Endothelial cell of umbilical vein (primary cell): ENCODE results near the gene ZBTB7B. TPM values are rescaled to one million over a fixed set of nuclear protein-coding genes. Genes with fewer than 3 reads are reported as not detected.

Experiments used
- BruUV-seq: library from RNA; stranded (reverse); fragments of 400-500 nt; replicated peaks from 2 replicates; lab custom pipeline; 2021; lab: Mats Ljungman, UMichigan
- CTCF ChIA-PET: fragments of 300-600, 350-600 bp; sonication (Branson Sonifier 250); formaldehyde crosslinking; loops from one replicate; lab custom pipeline; 2021; ENCODE audit warnings: antibody characterized with exemption, inconsistent platforms; lab: Charles Lee
- POLR2A ChIA-PET: fragments of 300-600, 350-600 bp; sonication (Branson Sonifier 250); formaldehyde crosslinking; loops from one replicate; lab custom pipeline; 2021; ENCODE audit warnings: antibody characterized with exemption, inconsistent platforms; lab: Charles Lee
- DNase-seq: peaks from one replicate; pipeline ENCODE4 v3.0.0-alpha.2; 2011; ENCODE audit warnings: low read depth, low spot score
- FAIRE-seq: peaks from 2 replicates; lab custom pipeline; 2011; peaks lifted over from hg19 to GRCh38; lab: Jason Lieb, UNC
- H2AFZ ChIP-seq: 2 replicates; pipeline ENCODE4 v1.6.0; 2012; ENCODE audit warnings: low read depth, low read length, control low read depth, inconsistent platforms
- H3K27ac ChIP-seq: 2 replicates; pipeline ENCODE4 v1.5.1; 2011; ENCODE audit warnings: low read depth, mild to moderate bottlenecking, control low read depth, low read length, moderate library complexity; ENCODE audit not compliant: insufficient read depth
- H3K27me3 ChIP-seq, 2 experiments: 2 replicates each; pipeline versions ENCODE4 v1.6.0 to v1.6.1; 2011; ENCODE audit warnings: low read length in 2 of 2, mixed read lengths in 1 of 2; ENCODE audit not compliant: control insufficient read depth in 2 of 2, insufficient read depth in 2 of 2
- H3K36me3 ChIP-seq, 2 experiments: 2 replicates in 1 of 2; 3 replicates in 1 of 2; pipeline ENCODE4 v1.5.1; 2011; ENCODE audit warnings: low read length in 2 of 2, mild to moderate bottlenecking in 1 of 2, moderate library complexity in 1 of 2; ENCODE audit not compliant: control insufficient read depth in 2 of 2, insufficient read depth in 2 of 2; ENCODE audit errors: extremely low read depth in 1 of 2
- H3K4me1 ChIP-seq: 3 replicates; pipeline ENCODE4 v1.5.1; 2011; ENCODE audit warnings: mild to moderate bottlenecking, low read length; ENCODE audit not compliant: control insufficient read depth, insufficient read depth; ENCODE audit errors: extremely low read depth
- H3K4me2 ChIP-seq: 2 replicates; pipeline ENCODE4 v1.6.1; 2011; ENCODE audit warnings: low read length, control low read depth, mixed read lengths; ENCODE audit not compliant: insufficient read depth
- H3K4me3 ChIP-seq, 3 experiments: fragments of 200-600 bp in 1 of 3; sonication (generic), shearing (Covaris generic) in 1 of 3; replicated peaks in 1 of 3; 2 replicates each; pipeline ENCODE4 v1.5.1; 2011 to 2016; ENCODE audit warnings: control low read depth in 3 of 3, low read length in 3 of 3, mild to moderate bottlenecking in 2 of 3, inconsistent platforms in 1 of 3, low read depth in 1 of 3, moderate library complexity in 1 of 3; ENCODE audit not compliant: insufficient read depth in 1 of 3
- H3K79me2 ChIP-seq: 2 replicates; pipeline ENCODE4 v1.6.0; 2012; ENCODE audit warnings: low read length, inconsistent platforms; ENCODE audit not compliant: control insufficient read depth, insufficient read depth
- H3K9ac ChIP-seq: replicated peaks from 2 replicates; pipeline ENCODE3; 2011; ENCODE audit warnings: low read length, control low read depth; ENCODE audit not compliant: insufficient read depth; ENCODE audit errors: extremely low read depth
- H3K9me1 ChIP-seq: replicated peaks from 3 replicates; pipeline ENCODE4 v1.6.0; 2011; ENCODE audit warnings: mild to moderate bottlenecking, low read length; ENCODE audit not compliant: control insufficient read depth, insufficient read depth; ENCODE audit errors: extremely low read depth
- H3K9me3 ChIP-seq: replicated peaks from 2 replicates; pipeline ENCODE4 v1.5.1; 2012; ENCODE audit warnings: low read length, inconsistent platforms; ENCODE audit not compliant: control insufficient read depth, insufficient read depth
- H4K20me1 ChIP-seq: replicated peaks from 2 replicates; pipeline ENCODE3; 2011; ENCODE audit warnings: mild to moderate bottlenecking, low read length; ENCODE audit not compliant: control insufficient read depth, insufficient read depth; ENCODE audit errors: extremely low read depth
- CTCF ChIP-seq, 2 donors: IDR thresholded peaks; 1 replicate in 1 of 2; 2 replicates in 1 of 2; pipeline ENCODE4 v1.5.1; 2011; ENCODE audit warnings: low read length in 2 of 2, mild to moderate bottlenecking in 2 of 2, moderate library complexity in 2 of 2, control low read depth in 1 of 2, inconsistent platforms in 1 of 2, low read depth in 1 of 2; ENCODE audit not compliant: insufficient read depth in 1 of 2; ENCODE audit errors: extremely low read depth in 1 of 2
- EZH2 ChIP-seq: IDR thresholded peaks from 2 replicates; pipeline ENCODE4 v1.6.1; 2012; ENCODE audit warnings: borderline replicate concordance, low read depth, mild to moderate bottlenecking, moderate library complexity, low read length, inconsistent platforms; ENCODE audit not compliant: severe bottlenecking
- FOS ChIP-seq: IDR thresholded peaks from 2 replicates; pipeline ENCODE4 v1.6.1; 2011; ENCODE audit warnings: mild to moderate bottlenecking, low read length, moderate library complexity, borderline replicate concordance; ENCODE audit not compliant: insufficient read depth
- GATA2 ChIP-seq: IDR thresholded peaks from 2 replicates; pipeline ENCODE4 v1.7.0; 2011; ENCODE audit warnings: low read depth, mild to moderate bottlenecking, moderate library complexity, mixed read lengths, low read length; ENCODE audit not compliant: insufficient read length, insufficient read depth
- JUN ChIP-seq: IDR thresholded peaks from 2 replicates; pipeline ENCODE4 v1.6.1; 2011; ENCODE audit warnings: borderline replicate concordance, low read depth; ENCODE audit not compliant: insufficient read length, insufficient read depth
- MAX ChIP-seq: IDR thresholded peaks from 2 replicates; pipeline ENCODE4 v1.6.1; 2011; ENCODE audit not compliant: insufficient read depth, insufficient read length
- MYC ChIP-seq: IDR thresholded peaks from one replicate; pipeline ENCODE4 v1.6.1; 2011; ENCODE audit warnings: mild to moderate bottlenecking, low read depth, low read length
- POLR2A ChIP-seq: IDR thresholded peaks from 2 replicates; pipeline ENCODE4 v1.6.1; 2012; ENCODE audit warnings: low read depth, mild to moderate bottlenecking, control low read depth, low read length
- POLR2AphosphoS5 ChIP-seq: IDR thresholded peaks from 2 replicates; pipeline ENCODE4 v1.6.1; 2012; ENCODE audit warnings: low read depth, mild to moderate bottlenecking, control low read depth, low read length, moderate library complexity; ENCODE audit not compliant: insufficient read depth
- dilution Hi-C: fragments of 300-500 bp; cut with MboI; formaldehyde crosslinking; loops from one replicate; pipeline ENCODE4 v1.15.0; 2019; ENCODE audit warnings: low sequenced_read_pairs; ENCODE audit not compliant: extremely low pct_ligation_motif_present
- intact Hi-C: fragments of 100-400 bp; cut with micrococcal nuclease; formaldehyde crosslinking; loops from one replicate; pipeline ENCODE4 v1.10.0; 2022
- polyA plus RNA-seq, 4 experiments: library from polyadenylated mRNA; depleted of rRNA in 3 of 4; stranded (reverse) in 3 of 4; unstranded in 1 of 4; fragments of >200 nt; gene quantifications; 2 replicates each; pipeline versions ENCODE4 v1.2.1 to v1.2.3, GENCODE V29; 2011 to 2012; ENCODE audit warnings: missing spikeins in 1 of 4
- total RNA-seq: library from RNA; stranded (reverse); gene quantifications from 2 replicates; pipeline ENCODE4 v1.2.3, GENCODE V29; 2021

Gene ZBTB7B
- total and polyA plus RNA-seq, 2 donors (not counting 3 experiments of a cell fraction or from before 2014, with no cell fraction given): 20.0 to 26.2 TPM

GRCh38 chr1:155022927-155023236 is 20.3 kb downstream of the ZBTB7B start:
- intact Hi-C loops (no loop called here), dilution Hi-C loops (no loop called here)
- CTCF ChIA-PET: interaction anchor here (1.0 to 2.5 kb wide), 5 partner anchors 17 to 79 kb away, joined by 3 to 7 read pairs (median 4); no protein-coding TSS in a partner anchor
- no peak overlapping the region for H3K27ac ChIP-seq
- TF ChIP-seq GATA2: no peak
- no peak for TF ChIP-seq POLR2A
- no peak for TF ChIP-seq JUN
- no peak for TF ChIP-seq POLR2AphosphoS5
- TF ChIP-seq EZH2: no peak
- TF ChIP-seq MYC: no peak
- TF ChIP-seq FOS: no peak
- no peak for TF ChIP-seq CTCF (IDR thresholded peaks at IDR 0.05; ENCODE audit: extremely low read depth in 1 of 2, insufficient read depth in 1 of 2, low read depth in 1 of 2, low read length in 2 of 2)
- TF ChIP-seq MAX: no peak
- H3K4me2 ChIP-seq: no peak overlapping the region
- H3K9me1 ChIP-seq: no peaks in the 10 kb centered on the region
- FAIRE-seq: no peak
- POLR2A ChIA-PET: no interaction called here
- no peaks in the 10 kb centered on the region for H3K79me2 ChIP-seq
- no peak for DNase-seq
- no peaks in the 10 kb centered on the region for H3K36me3 ChIP-seq
- no peak overlapping the region for H2AFZ ChIP-seq
- H3K9ac ChIP-seq: no peak overlapping the region
- BruUV-seq: no TSS peak
- no peaks in the 10 kb centered on the region for H4K20me1 ChIP-seq
- no peaks in the 10 kb centered on the region for H3K27me3 ChIP-seq
- H3K4me1 ChIP-seq: peaks cover 2% of the 10 kb centered on the region
- H3K4me3 ChIP-seq: no peak overlapping the region
- no peaks in the 10 kb centered on the region for H3K9me3 ChIP-seq
